ENCODE measurements around the gene TRIM28. TPM values are rescaled to one million over a fixed set of nuclear protein-coding genes. Genes with fewer than 3 reads are reported as not detected.
A peak's percentile ranks its signal among the peaks of the same experiment; 100 is the strongest.

TRIM28 gene
- total and polyA plus RNA-seq, 9 of the 15 experiments (the other 6 are each of a cell fraction or from before 2014, with no cell fraction given), result 12.1 to 797 (median 490) TPM

GRCh38 chr19:58544591-58545285 is 874 bp downstream of the TRIM28 start:
- Histone ChIP-seq H3K27me3 (ENCODE audit: control insufficient read depth in 2 of 2, insufficient read depth in 2 of 2, low read length in 2 of 2) (no peaks in the 10 kb centered on the region), H3K4me3 (peak overlapping the region; percentile 100), H3K79me2 (ENCODE audit: control insufficient read depth, insufficient read depth, low read length) (peaks cover 49% of the 10 kb centered on the region), H3K4me2 (ENCODE audit: insufficient read depth, low read length) (peak overlapping the region; percentile 89), H4K20me1 (replicated peaks; ENCODE audit: control insufficient read depth, insufficient read depth, low read length) (peaks cover 44% of the 10 kb centered on the region), H3K36me3 (ENCODE audit: control insufficient read depth, insufficient read depth, low read length) (peaks cover 49% of the 10 kb centered on the region), H3K9me1 (ENCODE audit: control insufficient read depth, insufficient read depth, low read length) (peaks cover 8% of the 10 kb centered on the region), H3K9me3 (replicated peaks; ENCODE audit: control insufficient read depth, insufficient read depth, low read depth, low read length) (no peaks in the 10 kb centered on the region), H2AFZ (ENCODE audit: low read depth, low read length) (peak overlapping the region; percentile 75; the same call in 1 of the 2 replicates), H3K27ac (ENCODE audit: extremely low read depth, low read depth, low read length) (peak overlapping the region; percentile 88), H3K9ac (ENCODE audit: insufficient read depth in 1 of 2, low read depth in 2 of 2, low read length in 2 of 2) (peak overlapping the region; percentile 88 to 98), H3K4me1 (replicated peaks in 1 of 2; ENCODE audit: control insufficient read depth in 2 of 2, insufficient read depth in 2 of 2, low read length in 2 of 2) (peaks cover 13 to 35% of the 10 kb centered on the region in 2 experiments; a peak in 4 of 5 replicates)
- DNase-seq (ENCODE audit: extremely low read depth in 1 of 4, low spot score in 3 of 4) (peak; percentile 79 to 92 (median 88)), FAIRE-seq (no peak), ATAC-seq (peak; percentile 53)
- intact Hi-C loops (cut with micrococcal nuclease), result no loop called here
- in situ Hi-C loops (cut with MboI), result no loop called here
- CTCF ChIA-PET (ENCODE audit: low intra/inter-chr PET ratio), result interaction anchor here (1.6 kb wide), 1 partner anchor 26 kb away, joined by 4 read pairs; no protein-coding TSS in a partner anchor
- no TSS peak for BruUV-seq (replicated peaks)
- POLR2A ChIA-PET, result interaction anchor here (1.2 to 3.9 kb wide), 4 partner anchors 9 to 25 kb away, joined by 10 to 48 read pairs (median 12); partner anchors contain the start of genes CHMP2A and ZBTB45
- 1% methylated on average over 35 of the region's 92 CpGs for WGBS (ENCODE audit: insufficient coverage, low coverage, missing lambda C conversion rate)
- no peak for TF ChIP-seq SRSF9 (IDR thresholded peaks at IDR 0.05; ENCODE audit: borderline replicate concordance, low read depth, low read length)
- peak in 1 of 2 experiments; percentile 4; a peak in 1 of 4 replicates for TF ChIP-seq NONO (IDR thresholded peaks at IDR 0.05; ENCODE audit: low read depth in 2 of 2, low read length in 1 of 2)
- TF ChIP-seq RBBP5 (IDR thresholded peaks at IDR 0.05; ENCODE audit: borderline replicate concordance, insufficient read depth, low read length, poor library complexity, severe bottlenecking), result peak; percentile 72
- peak; percentile 46; the same call in 1 of the 2 replicates for TF ChIP-seq PTBP1 (IDR thresholded peaks at IDR 0.05; ENCODE audit: low read depth, low read length)
- TF ChIP-seq SIN3B (IDR thresholded peaks at IDR 0.05; ENCODE audit: low read depth), result peak; percentile 66
- peak; percentile 49 for TF ChIP-seq POLR2G (IDR thresholded peaks at IDR 0.05; ENCODE audit: low read depth, low read length)
- TF ChIP-seq ZBTB8A (IDR thresholded peaks at IDR 0.05; ENCODE audit: partially characterized antibody), result no peak
- peak; percentile 47 to 62; a peak in 2 of 4 replicates for TF ChIP-seq SIN3A (IDR thresholded peaks at IDR 0.05; ENCODE audit: borderline replicate concordance in 2 of 2, control insufficient read depth in 1 of 2, low read depth in 2 of 2, low read length in 2 of 2)
- no peak for TF ChIP-seq NR2C2 (CRISPR knock-in tag; IDR thresholded peaks at IDR 0.05)
- peak; percentile 11; the same call in 1 of the 2 replicates for TF ChIP-seq NR2C2 (tag; IDR thresholded peaks at IDR 0.05)
- 0 out of 2 replicates have a peak, but pooled peaks have one; percentile 26 for TF ChIP-seq NR1H2 (CRISPR knock-in tag; IDR thresholded peaks at IDR 0.05)
- peak; percentile 83 for TF ChIP-seq SAP30 (IDR thresholded peaks at IDR 0.05; ENCODE audit: borderline replicate concordance, insufficient read depth, low read depth, low read length, poor library complexity, severe bottlenecking)
- TF ChIP-seq JUN (IDR thresholded peaks at IDR 0.05; ENCODE audit: borderline replicate concordance, low read depth, low read length), result no peak
- TF ChIP-seq JUN (CRISPR knock-in tag; IDR thresholded peaks at IDR 0.05; ENCODE audit: borderline replicate concordance), result 0 out of 2 replicates have a peak, but pooled peaks have one; percentile 47
- no peak for TF ChIP-seq STAT5A (IDR thresholded peaks at IDR 0.05; ENCODE audit: borderline replicate concordance, low read length)

All from K562 (cell line).